WTC11 (cell line): ENCODE results near the gene WNT11. TPM values are rescaled to one million over a fixed set of nuclear protein-coding genes. Genes with fewer than 3 reads are reported as not detected.

Source experiments
- ATAC-seq: fragments of 200-7000 bp; cut with Tn5 transposase; 2 replicates; pipeline ENCODE4 v1.10.0; 2021; ENCODE audit warnings: mild to moderate bottlenecking, moderate library complexity
- CTCF ChIA-PET: fragments of 300-600 bp; sonication (Branson Sonifier 250); formaldehyde crosslinking; loops from one replicate; lab custom pipeline; 2021; ENCODE audit warnings: antibody characterized with exemption; lab: Charles Lee
- POLR2A ChIA-PET: fragments of 350-600 bp; sonication (Branson Sonifier 250); formaldehyde crosslinking; loops from one replicate; lab custom pipeline; 2021; ENCODE audit warnings: antibody characterized with exemption; lab: Charles Lee
- DNase-seq: peaks from one replicate; pipeline ENCODE4 v3.0.0; 2021; ENCODE audit warnings: low spot score
- H3K27ac Mint-ChIP-seq: 2 replicates; pipeline ENCODE4 v1.8.0; 2021; ENCODE audit warnings: mixed read lengths
- H3K27me3 Mint-ChIP-seq: 2 replicates; pipeline ENCODE4 v1.8.0; 2021; ENCODE audit warnings: low read depth, mild to moderate bottlenecking, moderate library complexity, mixed read lengths
- H3K36me3 Mint-ChIP-seq: 2 replicates; pipeline ENCODE4 v1.8.0; 2021; ENCODE audit warnings: mixed read lengths
- H3K4me1 Mint-ChIP-seq: 2 replicates; pipeline ENCODE4 v1.8.0; 2022; ENCODE audit warnings: mixed read lengths
- H3K4me3 Mint-ChIP-seq: 2 replicates; pipeline ENCODE4 v1.8.0; 2021; ENCODE audit warnings: mild to moderate bottlenecking, moderate library complexity, mixed read lengths
- H3K9me3 Mint-ChIP-seq: 2 replicates; pipeline ENCODE4 v1.8.0; 2021; ENCODE audit warnings: mixed read lengths
- AR ChIP-seq: fragments of 250-450 bp; sonication (Bioruptor Pico); IDR thresholded peaks from 2 replicates; pipeline ENCODE4 v1.9.0; 2021; ENCODE audit warnings: mild to moderate bottlenecking
- ARID4B ChIP-seq: sonication (generic); formaldehyde crosslinking; IDR thresholded peaks from 2 replicates; pipeline ENCODE4 v1.8.0; 2023; ENCODE audit warnings: missing genetic modification reagents, mild to moderate bottlenecking, borderline replicate concordance
- CBFB ChIP-seq: sonication (generic); formaldehyde crosslinking; IDR thresholded peaks from 2 replicates; pipeline ENCODE4 v1.8.1; 2022; ENCODE audit warnings: mild to moderate bottlenecking, low read depth, missing genetic modification reagents
- CTCF ChIP-seq: fragments of 200-600 bp; IDR thresholded peaks from 2 replicates; pipeline ENCODE4 v1.8.0; 2022; ENCODE audit warnings: antibody characterized with exemption
- E2F4 ChIP-seq: sonication (generic); formaldehyde crosslinking; IDR thresholded peaks from 2 replicates; pipeline ENCODE4 v1.8.1; 2022; ENCODE audit warnings: low read depth, mild to moderate bottlenecking, moderate library complexity, missing genetic modification reagents, borderline replicate concordance
- EMX1 ChIP-seq: fragments of 250-450 bp; sonication (Bioruptor Pico); IDR thresholded peaks from 2 replicates; pipeline ENCODE4 v1.8.0; 2021; ENCODE audit warnings: mild to moderate bottlenecking
- ETV6 ChIP-seq: sonication (generic); formaldehyde crosslinking; IDR thresholded peaks from 2 replicates; pipeline ENCODE4 v1.8.1; 2022; ENCODE audit warnings: mild to moderate bottlenecking, missing genetic modification reagents
- GTF2I ChIP-seq: fragments of 250-450 bp; sonication (Bioruptor Pico); conservative IDR thresholded peaks from 2 replicates; pipeline ENCODE4 v1.4.0; 2021; ENCODE audit warnings: mild to moderate bottlenecking
- JUN ChIP-seq: sonication (generic); formaldehyde crosslinking; IDR thresholded peaks from 2 replicates; pipeline ENCODE4 v1.8.0; 2023; ENCODE audit warnings: mild to moderate bottlenecking, missing genetic modification reagents
- MXD4 ChIP-seq: fragments of 250-450 bp; sonication (Bioruptor Pico); IDR thresholded peaks from 2 replicates; pipeline ENCODE4 v1.8.0; 2021; ENCODE audit warnings: mild to moderate bottlenecking, moderate library complexity, borderline replicate concordance
- NR3C1 ChIP-seq: sonication (generic); formaldehyde crosslinking; conservative IDR thresholded peaks from 2 replicates; pipeline ENCODE4 v1.8.1; 2023; ENCODE audit warnings: low read depth, mild to moderate bottlenecking, missing genetic modification reagents
- SP1 ChIP-seq: sonication (generic); formaldehyde crosslinking; conservative IDR thresholded peaks from 2 replicates; pipeline ENCODE4 v1.8.1; 2022; ENCODE audit warnings: missing genetic modification reagents
- TCF7 ChIP-seq: sonication (generic); formaldehyde crosslinking; IDR thresholded peaks from 2 replicates; pipeline ENCODE4 v1.8.0; 2022; ENCODE audit warnings: mild to moderate bottlenecking, low read depth, missing genetic modification reagents, moderate library complexity
- TEAD1 ChIP-seq: sonication (generic); formaldehyde crosslinking; IDR thresholded peaks from 2 replicates; pipeline ENCODE4 v1.8.0; 2022; ENCODE audit warnings: mild to moderate bottlenecking, missing genetic modification reagents
- ZNF317 ChIP-seq: sonication (generic); formaldehyde crosslinking; IDR thresholded peaks from 2 replicates; pipeline ENCODE4 v1.8.1; 2023; ENCODE audit warnings: low read depth, mild to moderate bottlenecking, moderate library complexity, missing genetic modification reagents, borderline replicate concordance
- ZNF512 ChIP-seq: sonication (generic); formaldehyde crosslinking; IDR thresholded peaks from 2 replicates; pipeline ENCODE4 v1.8.1; 2022; ENCODE audit warnings: missing genetic modification reagents, borderline replicate concordance
- ZNF671 ChIP-seq: fragments of 250-450 bp; sonication (Bioruptor Pico); IDR thresholded peaks from 2 replicates; pipeline ENCODE4 v1.8.0; 2021; ENCODE audit warnings: mild to moderate bottlenecking
- total RNA-seq: library from RNA; stranded (reverse); gene quantifications from 3 replicates; pipeline ENCODE4 v1.2.3, GENCODE V29; 2021
- TF ChIP-seq, protein P1 (sequence below): sonication (generic); formaldehyde crosslinking; IDR thresholded peaks from 2 replicates; pipeline ENCODE4 v1.8.0; 2022; ENCODE audit warnings: mild to moderate bottlenecking, missing genetic modification reagents

Gene WNT11
- total RNA-seq, 1 experiment from 2014 or later, result 0.79 TPM

GRCh38 chr11:76175783-76176182 is 30.5 kb downstream of the WNT11 start (continued):
- TF ChIP-seq ARID4B (CRISPR knock-in tag) (no peak), EMX1 (CRISPR knock-in tag) (no peak), TEAD1 (CRISPR knock-in tag) (no peak), ETV6 (no peak)

GRCh38 chr11:76174330-76174729 is 32.0 kb downstream of the WNT11 start:
- ATAC-seq (no peak), DNase-seq (no peak)
- no peak for TF ChIP-seq CBFB (CRISPR knock-in tag)
- TF ChIP-seq CTCF, result no peak
- TF ChIP-seq ZNF317 (CRISPR knock-in tag), result no peak
- no peak for TF ChIP-seq SP1
- H3K27ac Mint-ChIP-seq, result no peak overlapping the region
- ChIA-PET CTCF (no interaction called here), POLR2A (no interaction called here)
- H3K36me3 Mint-ChIP-seq, result no peaks in the 10 kb centered on the region
- peaks cover 2% of the 10 kb centered on the region; the same call in 1 of the 2 replicates for H3K27me3 Mint-ChIP-seq
- H3K9me3 Mint-ChIP-seq, result no peaks in the 10 kb centered on the region
- H3K4me1 Mint-ChIP-seq, result peaks cover 9% of the 10 kb centered on the region
- no peak overlapping the region for H3K4me3 Mint-ChIP-seq

DNA sequence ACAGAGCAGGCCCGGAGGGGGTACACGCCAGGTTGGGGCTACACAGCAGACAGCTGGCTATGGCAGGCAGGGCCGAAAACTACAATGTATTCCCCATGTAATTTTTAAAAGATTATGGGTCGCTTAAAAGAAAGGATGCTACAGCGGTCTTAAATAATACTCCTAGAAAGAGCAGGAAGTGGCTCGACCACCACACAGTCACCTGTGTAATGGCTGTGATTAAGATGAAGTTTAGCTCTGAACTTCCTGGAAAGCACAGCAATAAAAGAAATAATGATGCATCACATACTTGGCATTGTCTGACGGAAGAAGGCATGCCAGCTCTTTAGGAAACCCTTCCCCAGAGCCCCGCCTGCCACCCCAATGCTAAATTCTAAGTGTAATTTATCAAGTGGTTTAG is 32.6 kb downstream of the WNT11 start:
- TF ChIP-seq NR3C1 (CRISPR knock-in tag), result no peak
- TF ChIP-seq ETV6, result no peak
- TF ChIP-seq, protein P1, sequence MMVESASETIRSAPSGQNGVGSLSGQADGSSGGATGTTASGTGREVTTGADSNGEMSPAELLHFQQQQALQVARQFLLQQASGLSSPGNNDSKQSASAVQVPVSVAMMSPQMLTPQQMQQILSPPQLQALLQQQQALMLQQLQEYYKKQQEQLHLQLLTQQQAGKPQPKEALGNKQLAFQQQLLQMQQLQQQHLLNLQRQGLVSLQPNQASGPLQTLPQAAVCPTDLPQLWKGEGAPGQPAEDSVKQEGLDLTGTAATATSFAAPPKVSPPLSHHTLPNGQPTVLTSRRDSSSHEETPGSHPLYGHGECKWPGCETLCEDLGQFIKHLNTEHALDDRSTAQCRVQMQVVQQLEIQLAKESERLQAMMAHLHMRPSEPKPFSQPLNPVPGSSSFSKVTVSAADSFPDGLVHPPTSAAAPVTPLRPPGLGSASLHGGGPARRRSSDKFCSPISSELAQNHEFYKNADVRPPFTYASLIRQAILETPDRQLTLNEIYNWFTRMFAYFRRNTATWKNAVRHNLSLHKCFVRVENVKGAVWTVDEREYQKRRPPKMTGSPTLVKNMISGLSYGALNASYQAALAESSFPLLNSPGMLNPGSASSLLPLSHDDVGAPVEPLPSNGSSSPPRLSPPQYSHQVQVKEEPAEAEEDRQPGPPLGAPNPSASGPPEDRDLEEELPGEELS (CRISPR knock-in tag), result no peak
- H3K4me1 Mint-ChIP-seq, result peaks cover 9% of the 10 kb centered on the region
- H3K27me3 Mint-ChIP-seq, result peaks cover 3% of the 10 kb centered on the region
- no peak overlapping the region for H3K4me3 Mint-ChIP-seq
- H3K27ac Mint-ChIP-seq, result no peak overlapping the region
- no peak for ATAC-seq
- H3K36me3 Mint-ChIP-seq, result no peaks in the 10 kb centered on the region
- no peaks in the 10 kb centered on the region for H3K9me3 Mint-ChIP-seq
- ChIA-PET POLR2A (no interaction called here), CTCF (no interaction called here)
- DNase-seq, result no peak

- Mint-ChIP-seq H3K27me3 (peaks cover 12% of the 10 kb centered on the region), H3K27ac (no peak overlapping the region), H3K4me3 (no peak overlapping the region), H3K9me3 (no peaks in the 10 kb centered on the region), H3K36me3 (no peaks in the 10 kb centered on the region), H3K4me1 (peaks cover 9% of the 10 kb centered on the region)
- DNase-seq (no peak), ATAC-seq (no peak)
- CTCF ChIA-PET, result no interaction called here
- POLR2A ChIA-PET, result no interaction called here
- no peak for TF ChIP-seq JUN
- no peak for TF ChIP-seq GTF2I (CRISPR knock-in tag)
- no peak for TF ChIP-seq MXD4 (CRISPR knock-in tag)
- TF ChIP-seq ETV6, result no peak
- TF ChIP-seq AR (CRISPR knock-in tag), result no peak
- no peak for TF ChIP-seq ZNF512
- TF ChIP-seq E2F4 (CRISPR knock-in tag), result no peak
- no peak for TF ChIP-seq TCF7 (CRISPR knock-in tag)
- TF ChIP-seq ZNF671 (CRISPR knock-in tag), result no peak
Measured at GRCh38 chr11:76172583-76172982, 33.7 kb downstream of the WNT11 start.
